KOPT-K1 (cell line): Measurements from ENCODE around the gene OCA2.

Experiments
- H3K27ac ChIP-seq: fragments of 200-600 bp; sonication (generic); 2 replicates; pipeline ENCODE4 v1.5.1; 2016; ENCODE audit warnings: antibody characterized with exemption, mild to moderate bottlenecking, low read depth, low read length; ENCODE audit not compliant: poor library complexity, severe bottlenecking
- H3K36me3 ChIP-seq: fragments of 200-600 bp; sonication (generic); 2 replicates; pipeline ENCODE4 v1.5.1; 2017; ENCODE audit warnings: antibody characterized with exemption, mild to moderate bottlenecking, low read length, moderate library complexity; ENCODE audit not compliant: insufficient read depth
- H3K9me3 ChIP-seq: fragments of 200-600 bp; sonication (generic); 2 replicates; pipeline ENCODE4 v1.5.1; 2017; ENCODE audit warnings: antibody characterized with exemption, low read length, mild to moderate bottlenecking; ENCODE audit not compliant: insufficient read depth, poor library complexity, severe bottlenecking

The OCA2 gene

DNA sequence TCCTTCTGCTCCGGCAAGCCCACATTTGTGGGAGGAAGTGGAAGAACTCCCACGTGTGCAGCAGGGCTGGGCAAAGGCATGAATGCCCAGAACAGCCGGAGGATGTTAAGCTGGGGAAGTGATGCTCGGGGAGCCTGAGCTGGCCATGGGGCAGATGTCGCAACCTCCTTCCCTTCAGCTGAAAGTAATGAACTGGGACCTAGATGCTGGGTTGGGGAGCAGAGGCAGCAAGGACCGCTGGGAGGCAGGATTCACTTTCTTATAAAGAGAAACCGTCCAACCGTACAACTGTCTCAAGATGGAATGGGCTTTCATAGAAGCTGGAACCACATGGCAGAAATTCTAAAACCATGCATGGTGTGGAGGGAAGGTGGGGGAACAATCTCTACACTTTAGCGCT is 290.9 kb downstream of the OCA2 start:
- no peak overlapping the region for H3K27ac ChIP-seq
- H3K9me3 ChIP-seq: no peaks in the 10 kb centered on the region
- H3K36me3 ChIP-seq: no peaks in the 10 kb centered on the region

GRCh38 chr15:27807335-27807734 is 291.8 kb downstream of the OCA2 start:
- Histone ChIP-seq H3K9me3 (no peaks in the 10 kb centered on the region), H3K36me3 (no peaks in the 10 kb centered on the region), H3K27ac (no peak overlapping the region)

DNA sequence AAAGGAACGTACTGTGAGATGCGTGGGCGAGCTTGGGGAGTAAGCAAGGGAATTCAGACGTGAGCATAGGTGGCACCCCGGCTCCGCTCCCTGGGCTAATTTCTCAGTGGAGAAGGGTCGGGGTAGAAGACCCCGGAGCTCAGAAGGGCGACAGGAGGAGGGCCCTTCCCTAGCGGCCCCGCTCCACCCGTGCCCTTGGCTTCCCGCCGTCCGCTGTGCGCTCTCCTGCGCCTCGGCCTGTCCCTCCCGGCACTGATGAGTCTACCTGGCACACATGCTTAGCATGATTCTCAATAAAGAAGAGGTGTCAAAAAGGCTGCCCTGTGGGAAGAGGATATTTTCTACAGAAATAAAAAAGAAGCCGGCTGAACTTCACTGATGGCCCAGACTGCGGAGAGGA is 292.7 kb downstream of the OCA2 start:
- H3K9me3 ChIP-seq: no peaks in the 10 kb centered on the region
- H3K27ac ChIP-seq: no peak overlapping the region
- H3K36me3 ChIP-seq: no peaks in the 10 kb centered on the region

DNA sequence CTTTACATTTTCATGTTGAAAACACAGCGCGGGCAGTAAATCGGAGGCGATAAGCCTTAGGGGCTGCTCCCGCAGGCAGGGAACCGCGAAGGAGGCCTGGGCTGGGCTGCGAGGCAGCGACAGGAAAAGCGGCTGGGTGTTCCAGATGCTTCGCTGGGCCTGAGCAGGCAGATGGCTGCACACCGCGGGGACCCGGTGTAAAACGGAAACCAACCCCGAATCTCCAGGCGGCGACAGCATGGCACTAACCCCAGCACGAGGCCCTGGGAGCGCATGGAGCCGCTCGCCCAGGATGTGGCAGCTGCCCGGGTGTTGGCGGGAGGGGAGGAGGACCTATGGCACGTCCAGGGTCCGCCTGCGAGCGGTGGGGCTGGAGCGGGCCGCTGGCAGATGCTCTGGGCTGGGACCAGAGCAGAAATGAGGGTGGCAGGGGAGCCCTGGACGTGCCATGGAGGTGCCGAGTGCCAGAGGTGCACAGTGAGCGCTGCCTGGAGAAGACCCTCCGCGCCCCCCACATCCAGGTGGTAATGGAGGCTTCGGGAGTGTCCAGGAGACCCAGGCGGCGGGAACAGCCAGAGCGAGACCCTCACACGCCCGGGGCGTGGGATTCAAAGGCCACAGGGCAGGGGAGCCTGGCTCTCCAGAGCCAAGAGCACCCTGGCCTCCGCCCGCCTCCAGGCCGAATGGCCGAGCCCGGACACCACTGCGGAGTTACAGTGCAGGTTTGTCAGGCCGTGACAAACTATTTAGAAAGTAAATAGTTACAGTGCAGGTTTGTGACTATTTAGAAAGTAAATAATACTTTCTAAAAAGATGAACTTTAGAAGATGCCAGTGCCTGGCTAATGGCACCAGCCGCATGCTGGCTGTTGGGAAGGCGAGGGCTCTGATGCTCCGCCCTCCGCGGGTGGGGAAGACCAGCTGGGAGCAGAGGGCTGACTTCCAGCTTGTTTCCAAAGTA is 293.6 kb downstream of the OCA2 start:
- no peaks in the 10 kb centered on the region for H3K9me3 ChIP-seq

GRCh38 chr15:27804569-27805260 is 294.4 kb downstream of the OCA2 start:
- Histone ChIP-seq H3K36me3 (no peaks in the 10 kb centered on the region), H3K27ac (no peak overlapping the region), H3K9me3 (no peaks in the 10 kb centered on the region)

More for the DNA sequence above, 293.6 kb downstream of the OCA2 start:
- Histone ChIP-seq H3K36me3 (no peaks in the 10 kb centered on the region), H3K27ac (no peak overlapping the region)

- Histone ChIP-seq H3K36me3 (no peaks in the 10 kb centered on the region), H3K27ac (no peak overlapping the region), H3K9me3 (no peaks in the 10 kb centered on the region)
These were observed 300.3 kb downstream of the OCA2 start for GRCh38 chr15:27798807-27799206.

- Histone ChIP-seq H3K27ac (no peak overlapping the region), H3K9me3 (no peaks in the 10 kb centered on the region), H3K36me3 (no peaks in the 10 kb centered on the region)
These were observed 301.4 kb downstream of the OCA2 start for GRCh38 chr15:27797765-27798164.

- no peaks in the 10 kb centered on the region for H3K9me3 ChIP-seq
- H3K36me3 ChIP-seq: no peaks in the 10 kb centered on the region
- no peak overlapping the region for H3K27ac ChIP-seq
These were observed 302.5 kb downstream of the OCA2 start for GRCh38 chr15:27796405-27797320.

GRCh38 chr15:27792756-27793264 is 306.3 kb downstream of the OCA2 start:
- no peak overlapping the region for H3K27ac ChIP-seq
- no peaks in the 10 kb centered on the region for H3K36me3 ChIP-seq
- H3K9me3 ChIP-seq: no peaks in the 10 kb centered on the region

- no peak overlapping the region for H3K27ac ChIP-seq
- no peaks in the 10 kb centered on the region for H3K9me3 ChIP-seq
- H3K36me3 ChIP-seq: no peaks in the 10 kb centered on the region
These were observed 308.8 kb downstream of the OCA2 start for GRCh38 chr15:27790270-27790669.

- no peaks in the 10 kb centered on the region for H3K9me3 ChIP-seq
- no peaks in the 10 kb centered on the region for H3K36me3 ChIP-seq
- H3K27ac ChIP-seq: no peak overlapping the region
These were observed 311.2 kb downstream of the OCA2 start for GRCh38 chr15:27787931-27788330.

DNA sequence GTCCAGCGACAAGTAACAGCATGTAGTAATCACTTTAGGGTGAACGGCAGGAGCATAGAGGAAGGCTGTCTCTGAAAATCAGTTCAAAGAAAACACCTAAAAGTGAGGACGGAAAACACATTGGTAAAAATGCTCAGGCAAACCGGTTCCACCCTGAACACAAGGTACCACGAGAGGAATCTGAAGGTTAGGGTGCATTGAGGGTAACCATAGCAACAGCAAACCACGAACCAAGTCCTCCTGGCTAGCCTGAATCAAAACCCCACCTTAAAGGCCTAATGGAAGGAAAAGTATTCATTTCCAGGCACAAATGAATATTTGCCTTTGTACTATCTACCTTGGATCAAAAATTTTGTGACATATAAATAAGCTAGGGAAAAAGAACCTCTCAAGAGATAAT is 315.0 kb downstream of the OCA2 start:
- Histone ChIP-seq H3K9me3 (no peaks in the 10 kb centered on the region), H3K36me3 (no peaks in the 10 kb centered on the region), H3K27ac (no peak overlapping the region)

DNA sequence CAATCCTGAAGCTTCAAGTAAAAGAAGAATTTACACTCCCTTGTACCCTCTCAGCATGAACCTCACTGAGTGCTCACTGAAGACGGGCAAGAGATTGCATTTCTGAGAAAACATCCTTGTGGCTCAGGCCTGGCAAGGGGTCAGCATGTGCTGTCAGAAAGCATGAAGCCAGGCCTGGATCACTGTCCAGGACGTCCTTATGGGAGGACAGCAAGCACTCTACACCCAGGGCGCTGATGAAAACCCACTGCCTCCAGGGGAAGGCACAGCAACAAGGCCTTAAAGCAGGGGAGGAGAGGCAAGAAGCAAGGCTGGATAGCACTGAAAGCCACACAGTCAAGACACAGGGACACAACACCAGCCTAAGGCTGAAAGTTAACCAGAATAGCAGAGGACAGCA is 315.4 kb downstream of the OCA2 start:
- Histone ChIP-seq H3K9me3 (no peaks in the 10 kb centered on the region), H3K27ac (no peak overlapping the region)

GRCh38 chr15:27782125-27782524 is 317.0 kb downstream of the OCA2 start:
- Histone ChIP-seq H3K36me3 (no peaks in the 10 kb centered on the region), H3K9me3 (no peaks in the 10 kb centered on the region), H3K27ac (no peak overlapping the region)

More for the DNA sequence above, 315.4 kb downstream of the OCA2 start:
- H3K36me3 ChIP-seq: no peaks in the 10 kb centered on the region
